ES-I3 (cell line): ENCODE measurements around the gene EGFL8.

ENCODE experiments used
- H3K36me3 ChIP-seq: 2 replicates; pipeline ENCODE4 v1.6.1; 2013; ENCODE audit warnings: mild to moderate bottlenecking, low read length, control low read depth, moderate library complexity; ENCODE audit not compliant: insufficient read depth
- H3K4me1 ChIP-seq: 2 replicates; pipeline ENCODE4 v1.6.1; 2013; ENCODE audit warnings: mild to moderate bottlenecking, control low read depth, low read length; ENCODE audit not compliant: insufficient read depth
- H3K9ac ChIP-seq: 2 replicates; pipeline ENCODE4 v1.6.1; 2013; ENCODE audit warnings: low read depth, mild to moderate bottlenecking, low read length, moderate library complexity
- H3K9me3 ChIP-seq: 2 replicates; pipeline ENCODE4 v1.6.1; 2013; ENCODE audit warnings: mild to moderate bottlenecking, low read length, moderate library complexity; ENCODE audit not compliant: control insufficient read depth, insufficient read depth

Gene EGFL8

GRCh38 chr6:32151181-32151862, 13.1 kb upstream of the EGFL8 start:
- peaks cover 22% of the 10 kb centered on the region for H3K4me1 ChIP-seq
- H3K36me3 ChIP-seq = peaks cover under 1% of the 10 kb centered on the region; the same call in 1 of the 2 replicates
- H3K9me3 ChIP-seq = no peaks in the 10 kb centered on the region
- peak overlapping the region; percentile 28; the same call in 1 of the 2 replicates for H3K9ac ChIP-seq

DNA sequence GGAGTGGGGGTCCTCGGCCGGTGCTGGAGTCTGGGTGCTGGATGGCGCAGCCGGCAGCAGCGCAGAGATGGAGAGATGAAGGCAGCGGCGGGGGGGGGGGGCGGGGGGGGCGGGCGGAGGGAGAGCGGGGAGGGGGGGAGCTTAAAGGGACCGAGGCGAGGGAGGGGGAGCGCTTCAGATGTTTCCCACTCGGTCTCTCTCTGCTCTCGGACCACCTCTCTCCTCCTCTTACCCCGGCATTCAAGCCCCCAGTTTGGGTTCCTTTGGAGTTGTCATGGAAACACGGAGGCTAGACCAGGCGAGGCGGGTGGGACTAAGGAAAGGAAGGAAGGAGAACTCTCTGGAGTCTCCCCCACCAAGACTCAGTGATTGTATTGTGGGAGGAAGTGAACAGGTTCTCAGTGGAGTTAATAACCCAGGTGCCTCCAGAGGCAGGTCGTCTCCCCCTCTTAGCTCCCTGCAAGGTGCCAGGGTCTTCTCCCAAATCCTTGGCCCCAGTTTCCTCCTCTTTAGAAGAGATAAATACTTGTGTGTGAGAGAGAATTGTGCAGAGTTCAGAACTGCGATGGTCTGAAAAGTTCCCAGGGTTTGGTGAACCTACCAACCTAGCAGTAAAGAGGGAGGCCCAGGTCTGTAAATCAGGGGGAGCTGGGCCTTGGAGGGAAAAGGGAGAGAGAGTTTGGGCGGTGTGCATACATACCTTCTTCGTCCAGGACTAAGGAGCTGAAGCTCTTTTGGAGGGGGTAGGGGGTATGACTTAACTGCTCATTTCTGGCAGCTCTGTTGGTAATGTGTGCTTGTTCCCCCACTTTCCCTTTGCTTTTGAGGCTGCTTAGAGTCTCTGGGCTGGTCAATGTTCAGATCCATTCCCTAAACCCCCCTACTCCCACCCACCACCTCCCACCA, 12.3 kb upstream of the EGFL8 start, which contains the start of gene PRRT1:
Gene PRRT1 (minus strand): TSS at position 77 of the 906 bp plus-strand sequence. CDS start 112 bp downstream, outside the sequence.
- H3K9ac ChIP-seq = peak within 1 kb of the TSS; percentile 86
- no peaks in the 10 kb centered on the region for H3K9me3 ChIP-seq
- peaks cover 15% of the 10 kb centered on the region; the same call in 1 of the 2 replicates for H3K4me1 ChIP-seq
- H3K36me3 ChIP-seq = peaks cover 4% of the 10 kb centered on the region; the same call in 1 of the 2 replicates

- Histone ChIP-seq H3K9me3 (no peaks in the 10 kb centered on the region), H3K4me1 (peaks cover 15% of the 10 kb centered on the region; the same call in 1 of the 2 replicates), H3K9ac (peak overlapping the region; percentile 86), H3K36me3 (peaks cover 4% of the 10 kb centered on the region; the same call in 1 of the 2 replicates)
Observed at GRCh38 chr6:32152769-32153563, 11.4 kb upstream of the EGFL8 start.

GRCh38 chr6:32153564-32154513, 10.6 kb upstream of the EGFL8 start, which contains the start of gene PPT2:
PPT2 (plus strand) TSS chr6:32154141; CDS start chr6:32154595, 454 bp downstream.
- Histone ChIP-seq H3K4me1 (peaks cover 15% of the 10 kb centered on the region; the same call in 1 of the 2 replicates), H3K9ac (peak within 1 kb of the TSS; percentile 86), H3K9me3 (no peaks in the 10 kb centered on the region), H3K36me3 (peaks cover 4% of the 10 kb centered on the region; the same call in 1 of the 2 replicates)

- H3K9me3 ChIP-seq = no peaks in the 10 kb centered on the region
- peaks cover 4% of the 10 kb centered on the region; the same call in 1 of the 2 replicates for H3K36me3 ChIP-seq
- peaks cover 15% of the 10 kb centered on the region; the same call in 1 of the 2 replicates for H3K4me1 ChIP-seq
- peak overlapping the region; percentile 86 for H3K9ac ChIP-seq
Observed at GRCh38 chr6:32154514-32155161, 9.8 kb upstream of the EGFL8 start.

GRCh38 chr6:32156891-32157290, 7.5 kb upstream of the EGFL8 start:
- Histone ChIP-seq H3K9ac (no peak overlapping the region), H3K9me3 (no peaks in the 10 kb centered on the region), H3K4me1 (peaks cover 10% of the 10 kb centered on the region; the same call in 1 of the 2 replicates), H3K36me3 (peaks cover 4% of the 10 kb centered on the region; the same call in 1 of the 2 replicates)

- Histone ChIP-seq H3K9me3 (no peaks in the 10 kb centered on the region), H3K9ac (no peak overlapping the region), H3K36me3 (peaks cover 4% of the 10 kb centered on the region; the same call in 1 of the 2 replicates), H3K4me1 (0 out of 2 replicates have a peak, but pooled peaks cover 4% of the 10 kb centered on the region)
Observed at GRCh38 chr6:32158052-32158451, 6.3 kb upstream of the EGFL8 start.

GRCh38 chr6:32163559-32164258, 686 bp upstream of the EGFL8 start:
- H3K9ac ChIP-seq = no peak overlapping the region
- H3K36me3 ChIP-seq = 0 out of 2 replicates have a peak, but pooled peaks cover 5% of the 10 kb centered on the region
- peaks cover 10% of the 10 kb centered on the region; the same call in 1 of the 2 replicates for H3K4me1 ChIP-seq
- no peaks in the 10 kb centered on the region for H3K9me3 ChIP-seq

GRCh38 chr6:32166411-32167061, 2.1 kb downstream of the EGFL8 start:
- Histone ChIP-seq H3K9ac (no peak overlapping the region), H3K36me3 (0 out of 2 replicates have a peak, but pooled peaks cover 9% of the 10 kb centered on the region), H3K9me3 (no peaks in the 10 kb centered on the region), H3K4me1 (peaks cover 10% of the 10 kb centered on the region; the same call in 1 of the 2 replicates)

- Histone ChIP-seq H3K4me1 (peaks cover 10% of the 10 kb centered on the region; the same call in 1 of the 2 replicates), H3K9ac (peak overlapping the region; percentile 27; the same call in 1 of the 2 replicates), H3K36me3 (0 out of 2 replicates have a peak, but pooled peaks cover 9% of the 10 kb centered on the region), H3K9me3 (no peaks in the 10 kb centered on the region)
Observed at GRCh38 chr6:32167154-32167760, 2.9 kb downstream of the EGFL8 start.

DNA sequence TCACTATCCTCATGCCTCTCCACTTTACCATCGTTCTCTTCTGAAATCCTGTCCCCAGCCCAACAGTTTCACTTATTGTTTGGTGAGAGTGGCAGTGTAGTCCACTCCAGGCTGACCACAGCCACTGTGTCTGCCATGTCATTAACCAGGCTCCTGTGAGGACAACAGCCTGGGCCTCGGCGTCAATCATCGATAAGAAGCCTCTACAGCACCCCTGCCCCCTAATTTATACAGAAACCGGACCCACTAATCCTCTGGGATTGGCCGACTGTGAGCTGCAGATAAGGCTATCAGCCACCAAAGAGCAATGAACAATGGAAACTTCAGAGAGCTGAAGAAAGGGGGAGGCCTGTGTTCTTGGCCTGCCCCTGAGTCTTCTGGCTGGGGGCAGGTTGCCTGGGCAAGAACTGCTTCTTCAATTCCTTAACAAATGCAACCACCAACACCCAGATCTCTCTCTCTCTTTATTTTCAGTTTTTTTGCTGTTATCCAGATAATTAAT, 3.4 kb downstream of the EGFL8 start:
- no peaks in the 10 kb centered on the region for H3K9me3 ChIP-seq
- peaks cover 10% of the 10 kb centered on the region for H3K4me1 ChIP-seq
- no peak overlapping the region for H3K9ac ChIP-seq
- H3K36me3 ChIP-seq = 0 out of 2 replicates have a peak, but pooled peaks cover 9% of the 10 kb centered on the region
